Adrenal gland (tissue), 5 donors: Measurements from ENCODE around the gene DDX21.

Experiments
- CTCF ChIP-seq, 6 experiments: fragments of 450-650 bp in 4 of 6; fragments of 200-600 bp in 2 of 6; sonication (generic) in 1 of 6; IDR thresholded peaks; 1 replicate in 5 of 6; 2 replicates in 1 of 6; pipeline versions ENCODE4 v1.5.1 to v1.8.0; 2016 to 2021; ENCODE audit warnings: antibody characterized with exemption in 6 of 6, mild to moderate bottlenecking in 2 of 6, moderate library complexity in 1 of 6
- POLR2A ChIP-seq, 2 donors: fragments of 450-650 bp; IDR thresholded peaks; one replicate each; pipeline ENCODE4 v1.6.1; 2017; ENCODE audit warnings: antibody characterized with exemption in 2 of 2, mild to moderate bottlenecking in 2 of 2, moderate library complexity in 1 of 2
- donor health status: DM: no; HTN: no; CAD: no.

DNA sequence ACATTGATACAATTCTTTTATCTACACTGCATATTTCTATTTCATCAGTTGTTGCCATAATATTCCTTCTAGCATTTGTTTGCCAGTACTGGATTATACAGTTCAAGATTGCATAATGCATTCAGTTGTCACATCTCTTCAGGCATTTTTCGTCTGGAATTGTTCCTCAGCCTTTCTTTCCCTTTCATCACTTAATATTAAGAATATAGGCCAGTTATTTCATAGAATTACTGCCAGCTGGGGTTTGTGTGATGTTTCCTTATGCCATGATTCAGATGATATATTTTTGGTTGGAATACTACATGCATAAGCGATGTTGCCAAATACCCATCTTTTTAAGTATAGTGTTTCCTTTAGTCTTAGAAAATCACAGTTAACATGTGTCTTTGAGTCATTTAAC lies 53.4 kb downstream of the DDX21 start:
- TF ChIP-seq CTCF (IDR thresholded peaks at IDR 0.05) (no peak), POLR2A (IDR thresholded peaks at IDR 0.05) (no peak)
